ENCODE results near the gene LEUTX.

DNA sequence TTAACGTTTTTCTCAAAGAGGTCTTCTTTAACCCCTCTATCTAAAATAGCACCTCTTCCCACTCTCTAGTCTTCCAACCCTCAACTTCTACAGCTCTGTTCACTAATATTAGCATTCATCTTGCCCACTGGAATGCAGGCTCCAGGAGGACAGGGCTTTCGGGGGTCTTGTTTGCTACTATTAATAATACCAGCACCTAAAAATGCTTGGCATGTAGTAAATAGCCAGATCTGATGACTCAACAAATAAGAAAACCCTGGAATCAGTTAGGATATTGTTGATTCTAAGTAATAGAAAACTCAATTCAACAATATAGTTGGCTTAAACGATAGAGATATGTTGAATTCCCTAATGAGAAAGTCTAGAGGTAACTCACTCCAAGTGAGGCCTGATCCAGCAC, 41.1 kb downstream of the LEUTX start:
- no peak for TF ChIP-seq EZH2 (IDR thresholded peaks at IDR 0.05)
- TF ChIP-seq, protein P1, sequence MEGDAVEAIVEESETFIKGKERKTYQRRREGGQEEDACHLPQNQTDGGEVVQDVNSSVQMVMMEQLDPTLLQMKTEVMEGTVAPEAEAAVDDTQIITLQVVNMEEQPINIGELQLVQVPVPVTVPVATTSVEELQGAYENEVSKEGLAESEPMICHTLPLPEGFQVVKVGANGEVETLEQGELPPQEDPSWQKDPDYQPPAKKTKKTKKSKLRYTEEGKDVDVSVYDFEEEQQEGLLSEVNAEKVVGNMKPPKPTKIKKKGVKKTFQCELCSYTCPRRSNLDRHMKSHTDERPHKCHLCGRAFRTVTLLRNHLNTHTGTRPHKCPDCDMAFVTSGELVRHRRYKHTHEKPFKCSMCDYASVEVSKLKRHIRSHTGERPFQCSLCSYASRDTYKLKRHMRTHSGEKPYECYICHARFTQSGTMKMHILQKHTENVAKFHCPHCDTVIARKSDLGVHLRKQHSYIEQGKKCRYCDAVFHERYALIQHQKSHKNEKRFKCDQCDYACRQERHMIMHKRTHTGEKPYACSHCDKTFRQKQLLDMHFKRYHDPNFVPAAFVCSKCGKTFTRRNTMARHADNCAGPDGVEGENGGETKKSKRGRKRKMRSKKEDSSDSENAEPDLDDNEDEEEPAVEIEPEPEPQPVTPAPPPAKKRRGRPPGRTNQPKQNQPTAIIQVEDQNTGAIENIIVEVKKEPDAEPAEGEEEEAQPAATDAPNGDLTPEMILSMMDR (IDR thresholded peaks at IDR 0.05) = no peak

Measured in neural progenitor cell (in vitro differentiated cells).